IMR-90 (cell line): Measurements from ENCODE around the gene ARPC5L. TPM values are rescaled to one million over a fixed set of nuclear protein-coding genes. Genes with fewer than 3 reads are reported as not detected.

Experiments used
- ATAC-seq: fragments of 200-7000 bp; cut with Tn5 transposase; 2 replicates; pipeline ENCODE4 v1.9.1; 2020; ENCODE audit warnings: low read depth, mild to moderate bottlenecking, moderate library complexity
- BruUV-seq: library from RNA; stranded (reverse); fragments of 400-500 nt; replicated peaks from 2 replicates; lab custom pipeline; 2021; lab: Mats Ljungman, UMichigan
- CTCF ChIA-PET: fragments of 300-600 bp; formaldehyde crosslinking; extraction: SDS; loops from one replicate; lab custom pipeline; 2021; ENCODE audit warnings: antibody characterized with exemption; lab: Yijun Ruan, JAX
- POLR2A ChIA-PET: fragments of 300-600 bp; sonication (Branson Sonifier 250); formaldehyde crosslinking; loops from one replicate; lab custom pipeline; 2022; ENCODE audit warnings: antibody characterized with exemption; ENCODE audit not compliant: unreplicated experiment; lab: Charles Lee
- DNase-seq: peaks from one replicate; pipeline ENCODE4 v3.0.0; 2013
- H2AFZ ChIP-seq: replicated peaks from 2 replicates; pipeline ENCODE3; 2013; ENCODE audit warnings: low read length, mild to moderate bottlenecking; ENCODE audit not compliant: poor library complexity
- H2AK5ac ChIP-seq: 2 replicates; pipeline ENCODE4 v1.6.1; 2013; ENCODE audit warnings: low read depth, low read length, inconsistent platforms
- H2AK9ac ChIP-seq: replicated peaks from 2 replicates; pipeline ENCODE3; 2013; ENCODE audit warnings: mild to moderate bottlenecking, low read depth, low read length, moderate library complexity; ENCODE audit not compliant: poor library complexity
- H2BK120ac ChIP-seq: 2 replicates; pipeline ENCODE4 v1.6.1; 2013; ENCODE audit warnings: low read depth, low read length, inconsistent platforms
- H2BK15ac ChIP-seq: 3 replicates; pipeline ENCODE4 v1.6.1; 2013; ENCODE audit warnings: low read depth, low read length, inconsistent platforms
- H2BK20ac ChIP-seq: 2 replicates; pipeline ENCODE4 v1.6.1; 2013; ENCODE audit warnings: low read depth, mild to moderate bottlenecking, inconsistent platforms, low read length, moderate library complexity
- H2BK5ac ChIP-seq: 2 replicates; pipeline ENCODE4 v1.6.1; 2013; ENCODE audit warnings: mild to moderate bottlenecking, low read depth, low read length, inconsistent platforms; ENCODE audit not compliant: poor library complexity, severe bottlenecking
- H3K14ac ChIP-seq: replicated peaks from 2 replicates; pipeline ENCODE4 v1.6.1; 2013; ENCODE audit warnings: low read depth, low read length, inconsistent platforms
- H3K18ac ChIP-seq: 2 replicates; pipeline ENCODE4 v1.6.1; 2013; ENCODE audit warnings: low read depth, low read length, control low read depth
- H3K23ac ChIP-seq: 2 replicates; pipeline ENCODE4 v1.6.1; 2013; ENCODE audit warnings: low read depth, low read length, inconsistent platforms
- H3K27ac ChIP-seq: 2 replicates; pipeline ENCODE4 v1.5.1; 2013; ENCODE audit warnings: mild to moderate bottlenecking, control low read depth, low read length; ENCODE audit not compliant: insufficient read depth
- H3K27me3 ChIP-seq: 2 replicates; pipeline ENCODE4 v1.6.1; 2013; ENCODE audit warnings: low read length; ENCODE audit not compliant: control insufficient read depth, insufficient read depth
- H3K36me3 ChIP-seq: 2 replicates; pipeline ENCODE4 v1.6.1; 2013; ENCODE audit warnings: low read length, mixed read lengths; ENCODE audit not compliant: control insufficient read depth, insufficient read depth
- H3K4ac ChIP-seq: 2 replicates; pipeline ENCODE4 v1.6.1; 2013; ENCODE audit warnings: low read depth, low read length, inconsistent platforms
- H3K4me1 ChIP-seq: 2 replicates; pipeline ENCODE4 v1.6.1; 2013; ENCODE audit warnings: low read length, mixed read lengths; ENCODE audit not compliant: control insufficient read depth, insufficient read depth
- H3K4me2 ChIP-seq: 2 replicates; pipeline ENCODE4 v1.6.1; 2013; ENCODE audit warnings: low read depth, mild to moderate bottlenecking, control low read depth, low read length, moderate library complexity
- H3K4me3 ChIP-seq: 2 replicates; pipeline ENCODE4 v1.5.1; 2013; ENCODE audit warnings: low read depth, mild to moderate bottlenecking, control low read depth, low read length, moderate library complexity; ENCODE audit not compliant: insufficient read depth
- H3K56ac ChIP-seq: 2 replicates; pipeline ENCODE4 v1.6.1; 2013; ENCODE audit warnings: low read length, inconsistent platforms; ENCODE audit not compliant: insufficient read depth; ENCODE audit errors: extremely low read depth
- H3K79me1 ChIP-seq, 2 experiments: 2 replicates each; pipeline ENCODE4 v1.6.1; 2013; ENCODE audit warnings: low read length in 2 of 2, inconsistent platforms in 1 of 2, low read depth in 1 of 2
- H3K9ac ChIP-seq: 2 replicates; pipeline ENCODE4 v1.6.1; 2013; ENCODE audit warnings: low read depth, low read length, control low read depth
- H3K9me1 ChIP-seq: 2 replicates; pipeline ENCODE4 v1.6.1; 2013; ENCODE audit warnings: low read length, inconsistent platforms; ENCODE audit not compliant: insufficient read depth
- H3K9me3 ChIP-seq: 2 replicates; pipeline ENCODE4 v1.6.1; 2013; ENCODE audit warnings: low read length; ENCODE audit not compliant: control insufficient read depth, insufficient read depth
- H4K20me1 ChIP-seq: 2 replicates; pipeline ENCODE4 v1.6.1; 2013; ENCODE audit warnings: low read length, inconsistent platforms; ENCODE audit not compliant: insufficient read depth
- H4K5ac ChIP-seq: 2 replicates; pipeline ENCODE4 v1.6.1; 2013; ENCODE audit warnings: mild to moderate bottlenecking, low read depth, low read length, control low read depth
- H4K8ac ChIP-seq, 2 experiments: 2 replicates each; pipeline ENCODE4 v1.6.1; 2013; ENCODE audit warnings: low read depth in 2 of 2, low read length in 2 of 2, control low read depth in 1 of 2, inconsistent platforms in 1 of 2
- H4K91ac ChIP-seq: 2 replicates; pipeline ENCODE4 v1.6.1; 2013; ENCODE audit warnings: low read depth, low read length, inconsistent platforms; ENCODE audit not compliant: insufficient read depth
- BHLHE40 ChIP-seq: fragments of 150-350 bp; IDR thresholded peaks from 2 replicates; pipeline ENCODE4 v1.6.1; 2016; ENCODE audit warnings: mild to moderate bottlenecking, low read depth, low read length
- CEBPB ChIP-seq: IDR thresholded peaks from 2 replicates; pipeline ENCODE4 v1.6.1; 2012; ENCODE audit warnings: low read depth, low read length, improper control_type of control experiment
- CHD1 ChIP-seq: IDR thresholded peaks from 2 replicates; pipeline ENCODE4 v1.6.1; 2012; ENCODE audit warnings: low read depth, low read length, improper control_type of control experiment
- FOS ChIP-seq: fragments of 150-350 bp; IDR thresholded peaks from 2 replicates; pipeline ENCODE4 v1.6.1; 2016; ENCODE audit warnings: low read depth, low read length
- MAZ ChIP-seq: IDR thresholded peaks from 2 replicates; pipeline ENCODE4 v1.6.1; 2012; ENCODE audit warnings: low read depth, mild to moderate bottlenecking, low read length, improper control_type of control experiment, moderate library complexity, borderline replicate concordance
- MXI1 ChIP-seq: IDR thresholded peaks from 2 replicates; pipeline ENCODE4 v1.6.1; 2012; ENCODE audit warnings: low read depth, mild to moderate bottlenecking, low read length, moderate library complexity, borderline replicate concordance
- NFE2L2 ChIP-seq: fragments of 150-350 bp; IDR thresholded peaks from 2 replicates; pipeline ENCODE4 v1.6.1; 2016; ENCODE audit warnings: low read depth, mild to moderate bottlenecking, low read length
- POLR2A ChIP-seq: IDR thresholded peaks from 2 replicates; pipeline ENCODE4 v1.6.1; 2012; ENCODE audit warnings: mild to moderate bottlenecking, low read depth, low read length
- RAD21 ChIP-seq: IDR thresholded peaks from 2 replicates; pipeline ENCODE4 v1.6.1; 2012; ENCODE audit warnings: low read length, improper control_type of control experiment
- WGBS, 2 experiments: methylation state at CpG; one replicate each; pipeline versions ENCODE4 v1.1.5 to v1.1.7; 2013; ENCODE audit warnings: missing lambda C conversion rate in 2 of 2; ENCODE audit not compliant: insufficient read length in 1 of 2; ENCODE audit errors: extremely low coverage in 2 of 2; 5-methylcytosine and 5-hydroxymethylcytosine counted together
- dilution Hi-C: fragments of 300-500 bp; cut with HindIII; formaldehyde crosslinking; loops from one replicate; pipeline ENCODE4 v1.14.3; 2018; ENCODE audit warnings: low sequenced_read_pairs; ENCODE audit not compliant: unreplicated experiment
- in situ Hi-C: fragments of 300-500 bp; cut with MboI; formaldehyde crosslinking; loops from 3 replicates; pipeline ENCODE4 v1.14.3; 2019; ENCODE audit warnings: low sequenced_read_pairs, inconsistent platforms, mixed read lengths
- intact Hi-C: fragments of 100-400 bp; cut with micrococcal nuclease; formaldehyde crosslinking; loops from 2 replicates; pipeline ENCODE4 v1.10.0; 2022
- polyA plus RNA-seq, 3 experiments: library from polyadenylated mRNA; depleted of rRNA; stranded (reverse); fragments of >200 nt; gene quantifications; 2 replicates each; pipeline ENCODE4 v1.2.3, GENCODE V29; 2012; ENCODE audit warnings: low replicate concordance in 1 of 3
- total RNA-seq: library from RNA; depleted of rRNA; stranded (reverse); fragments of >200 nt; gene quantifications from 2 replicates; pipeline ENCODE4 v1.2.3, GENCODE V29; 2012
- TF ChIP-seq, protein P1 (sequence below): fragments of 150-350 bp; IDR thresholded peaks from 2 replicates; pipeline ENCODE4 v1.6.1; 2017; ENCODE audit warnings: mild to moderate bottlenecking, antibody characterized with exemption, low read length, low read depth
- TF ChIP-seq, protein P2 (sequence below): conservative IDR thresholded peaks from 2 replicates; pipeline ENCODE4 v1.5.1; 2012; ENCODE audit warnings: mild to moderate bottlenecking, low read depth, low read length, improper control_type of control experiment

Gene ARPC5L
- total and polyA plus RNA-seq, 2 of the 4 experiments (the other 2 are of a cell fraction) = 11.1 to 53.8 TPM

DNA sequence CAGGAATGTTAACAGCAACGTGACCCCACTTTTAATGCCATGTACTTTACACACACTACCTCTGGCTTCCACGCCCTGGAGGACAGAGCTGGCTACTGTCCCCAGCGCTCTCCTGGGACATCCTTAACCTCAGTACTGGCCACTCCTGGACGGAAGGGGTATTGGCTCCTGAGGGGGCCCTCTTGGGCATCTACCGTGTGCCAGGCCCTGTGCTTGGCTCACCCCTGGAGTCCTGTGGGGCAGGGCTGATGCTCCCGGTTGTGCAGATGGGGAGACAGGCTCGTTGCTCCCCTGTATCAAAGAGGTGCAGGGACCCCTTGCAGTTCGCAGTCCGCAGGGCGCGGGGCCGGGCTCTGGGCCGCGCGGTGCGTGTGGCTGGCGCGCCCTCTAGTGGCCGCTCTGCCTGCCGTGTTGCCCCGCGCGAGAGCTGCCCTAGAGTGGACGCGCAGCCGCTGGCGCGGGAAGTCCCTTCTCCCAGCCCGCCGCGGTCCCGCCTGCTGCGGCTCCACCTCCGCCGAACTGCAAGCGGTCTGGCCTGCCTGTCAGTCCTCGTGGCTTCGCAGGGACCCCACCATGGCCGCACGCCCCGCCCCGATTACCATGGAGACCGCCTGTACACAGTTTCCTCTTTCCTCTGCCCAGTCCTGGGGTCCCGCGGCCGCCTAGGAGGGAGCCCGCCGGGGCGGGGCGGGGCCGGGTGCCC, 8.9 kb upstream of the ARPC5L start, which contains the start of gene WDR38 (continued):
- TF ChIP-seq, protein P1, sequence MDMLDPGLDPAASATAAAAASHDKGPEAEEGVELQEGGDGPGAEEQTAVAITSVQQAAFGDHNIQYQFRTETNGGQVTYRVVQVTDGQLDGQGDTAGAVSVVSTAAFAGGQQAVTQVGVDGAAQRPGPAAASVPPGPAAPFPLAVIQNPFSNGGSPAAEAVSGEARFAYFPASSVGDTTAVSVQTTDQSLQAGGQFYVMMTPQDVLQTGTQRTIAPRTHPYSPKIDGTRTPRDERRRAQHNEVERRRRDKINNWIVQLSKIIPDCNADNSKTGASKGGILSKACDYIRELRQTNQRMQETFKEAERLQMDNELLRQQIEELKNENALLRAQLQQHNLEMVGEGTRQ = no peak
- no peak for TF ChIP-seq FOS

DNA sequence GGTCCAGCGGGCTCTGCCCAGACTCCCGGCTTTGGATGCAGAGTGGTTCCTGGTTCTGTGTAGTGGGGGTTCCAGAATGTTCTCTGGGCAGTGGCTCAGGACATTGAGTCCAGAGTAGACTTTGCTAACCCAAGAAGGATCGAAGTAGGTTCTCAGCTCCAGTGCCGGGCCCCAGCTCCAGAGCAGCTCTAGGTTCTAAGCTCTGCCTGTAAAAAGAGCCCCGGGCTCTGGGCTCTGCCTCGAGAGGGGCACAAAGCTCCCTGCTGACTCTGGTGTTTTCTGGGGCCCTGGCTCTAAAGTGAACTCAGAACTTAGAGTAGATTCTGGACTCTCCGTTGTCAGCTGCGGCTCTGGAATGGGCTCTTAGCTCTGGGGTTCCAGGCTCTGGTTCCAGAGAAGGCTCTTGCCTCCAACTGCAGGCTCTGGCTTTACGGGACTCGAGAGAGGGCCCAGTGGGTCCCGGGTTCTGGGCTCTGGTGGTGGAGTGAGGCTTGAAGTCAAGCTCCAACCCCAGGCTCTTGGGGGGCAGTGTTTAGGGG, 8.3 kb upstream of the ARPC5L start:
- no peak overlapping the region for H2BK15ac ChIP-seq
- no peak overlapping the region for H3K56ac ChIP-seq
- H3K27me3 ChIP-seq = no peaks in the 10 kb centered on the region
- ChIA-PET CTCF (interaction anchor here (0.6 to 5.7 kb wide), 11 partner anchors 11 to 524 kb away, joined by 3 to 165 read pairs (median 9); partner anchors contain the start of genes NR6A1 and OLFML2A), POLR2A (interaction anchor here (0.8 kb wide), 1 partner anchor 9 kb away, joined by 5 read pairs; no protein-coding TSS in a partner anchor)
- no peaks in the 10 kb centered on the region for H3K9me3 ChIP-seq
- H3K9ac ChIP-seq = no peak overlapping the region
- H2AFZ ChIP-seq = peak overlapping the region; percentile 100
- dilution Hi-C loops = no loop called here
- H3K23ac ChIP-seq = no peak overlapping the region
- H3K18ac ChIP-seq = no peak overlapping the region
- no peak overlapping the region for H2BK120ac ChIP-seq
- no peak overlapping the region for H2BK5ac ChIP-seq
- H3K4me2 ChIP-seq = no peak overlapping the region
- H3K79me1 ChIP-seq = peaks cover 0 to 13% of the 10 kb centered on the region in 2 experiments; a peak in 2 of 4 replicates
- DNase-seq = no peak
- in situ Hi-C loops = loop anchor here (5.0 kb wide), 1 partner anchor 81 kb away; the partner anchor contains the start of gene NR6A1
- no peak overlapping the region for H3K27ac ChIP-seq
- ATAC-seq = no peak; the same call in 1 of the 2 replicates
- H3K9me1 ChIP-seq = no peaks in the 10 kb centered on the region
- H3K4me1 ChIP-seq = no peaks in the 10 kb centered on the region
- no peak overlapping the region for H2BK20ac ChIP-seq
- H3K4me3 ChIP-seq = no peak overlapping the region
- H2AK9ac ChIP-seq = peak overlapping the region; percentile 96
- no peak overlapping the region for H3K4ac ChIP-seq
- H3K14ac ChIP-seq = no peak overlapping the region
- WGBS, 2 experiments = 51% methylated on average over 3 of the region's 11 CpGs; no CpG with 5 or more reads in 1 of the 2 experiments
- H4K91ac ChIP-seq = no peak overlapping the region
- no peak overlapping the region for H4K5ac ChIP-seq
- peaks cover 31% of the 10 kb centered on the region for H4K20me1 ChIP-seq
- no TSS peak for BruUV-seq
- H3K36me3 ChIP-seq = peaks cover 24% of the 10 kb centered on the region
- intact Hi-C loops = loop anchor here (1.0 to 10.0 kb wide), 4 partner anchors 41 to 239 kb away; no protein-coding TSS in a partner anchor
- no peak overlapping the region for H2AK5ac ChIP-seq
- H4K8ac ChIP-seq = no peak overlapping the region
- TF ChIP-seq CEBPB (no peak), CHD1 (no peak), MAZ (no peak), NFE2L2 (no peak), RAD21 (no peak), POLR2A (no peak), BHLHE40 (no peak), MXI1 (no peak)
- TF ChIP-seq, protein P2, sequence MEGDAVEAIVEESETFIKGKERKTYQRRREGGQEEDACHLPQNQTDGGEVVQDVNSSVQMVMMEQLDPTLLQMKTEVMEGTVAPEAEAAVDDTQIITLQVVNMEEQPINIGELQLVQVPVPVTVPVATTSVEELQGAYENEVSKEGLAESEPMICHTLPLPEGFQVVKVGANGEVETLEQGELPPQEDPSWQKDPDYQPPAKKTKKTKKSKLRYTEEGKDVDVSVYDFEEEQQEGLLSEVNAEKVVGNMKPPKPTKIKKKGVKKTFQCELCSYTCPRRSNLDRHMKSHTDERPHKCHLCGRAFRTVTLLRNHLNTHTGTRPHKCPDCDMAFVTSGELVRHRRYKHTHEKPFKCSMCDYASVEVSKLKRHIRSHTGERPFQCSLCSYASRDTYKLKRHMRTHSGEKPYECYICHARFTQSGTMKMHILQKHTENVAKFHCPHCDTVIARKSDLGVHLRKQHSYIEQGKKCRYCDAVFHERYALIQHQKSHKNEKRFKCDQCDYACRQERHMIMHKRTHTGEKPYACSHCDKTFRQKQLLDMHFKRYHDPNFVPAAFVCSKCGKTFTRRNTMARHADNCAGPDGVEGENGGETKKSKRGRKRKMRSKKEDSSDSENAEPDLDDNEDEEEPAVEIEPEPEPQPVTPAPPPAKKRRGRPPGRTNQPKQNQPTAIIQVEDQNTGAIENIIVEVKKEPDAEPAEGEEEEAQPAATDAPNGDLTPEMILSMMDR = no peak
- TF ChIP-seq, protein P1 = no peak
